IMR-90 (cell line): ENCODE results near the gene WLS. TPM values are rescaled to one million over a fixed set of nuclear protein-coding genes. Genes with fewer than 3 reads are reported as not detected.
A peak's percentile ranks its signal among the peaks of the same experiment; 100 is the strongest.
"Not testable (repeated sequence)": the region's sequence is repeated elsewhere in the genome, so short reads cannot be mapped to it uniquely, and the experiment has no call there.

ENCODE experiments used
- ATAC-seq: fragments of 200-7000 bp; cut with Tn5 transposase; 2 replicates; pipeline ENCODE4 v1.9.1; 2020; ENCODE audit warnings: low read depth, mild to moderate bottlenecking, moderate library complexity
- BruUV-seq: library from RNA; stranded (reverse); fragments of 400-500 nt; replicated peaks from 2 replicates; lab custom pipeline; 2021; lab: Mats Ljungman, UMichigan
- CTCF ChIA-PET: fragments of 300-600 bp; formaldehyde crosslinking; extraction: SDS; loops from one replicate; lab custom pipeline; 2021; ENCODE audit warnings: antibody characterized with exemption; lab: Yijun Ruan, JAX
- POLR2A ChIA-PET: fragments of 300-600 bp; sonication (Branson Sonifier 250); formaldehyde crosslinking; loops from one replicate; lab custom pipeline; 2022; ENCODE audit warnings: antibody characterized with exemption; ENCODE audit not compliant: unreplicated experiment; lab: Charles Lee
- DNase-seq: peaks from one replicate; pipeline ENCODE4 v3.0.0; 2013
- H2AFZ ChIP-seq: replicated peaks from 2 replicates; pipeline ENCODE3; 2013; ENCODE audit warnings: low read length, mild to moderate bottlenecking; ENCODE audit not compliant: poor library complexity
- H2AK5ac ChIP-seq: 2 replicates; pipeline ENCODE4 v1.6.1; 2013; ENCODE audit warnings: low read depth, low read length, inconsistent platforms
- H2AK9ac ChIP-seq: replicated peaks from 2 replicates; pipeline ENCODE3; 2013; ENCODE audit warnings: mild to moderate bottlenecking, low read depth, low read length, moderate library complexity; ENCODE audit not compliant: poor library complexity
- H2BK120ac ChIP-seq: 2 replicates; pipeline ENCODE4 v1.6.1; 2013; ENCODE audit warnings: low read depth, low read length, inconsistent platforms
- H2BK15ac ChIP-seq: 3 replicates; pipeline ENCODE4 v1.6.1; 2013; ENCODE audit warnings: low read depth, low read length, inconsistent platforms
- H2BK20ac ChIP-seq: 2 replicates; pipeline ENCODE4 v1.6.1; 2013; ENCODE audit warnings: low read depth, mild to moderate bottlenecking, inconsistent platforms, low read length, moderate library complexity
- H2BK5ac ChIP-seq: 2 replicates; pipeline ENCODE4 v1.6.1; 2013; ENCODE audit warnings: mild to moderate bottlenecking, low read depth, low read length, inconsistent platforms; ENCODE audit not compliant: poor library complexity, severe bottlenecking
- H3K14ac ChIP-seq: replicated peaks from 2 replicates; pipeline ENCODE4 v1.6.1; 2013; ENCODE audit warnings: low read depth, low read length, inconsistent platforms
- H3K18ac ChIP-seq: 2 replicates; pipeline ENCODE4 v1.6.1; 2013; ENCODE audit warnings: low read depth, low read length, control low read depth
- H3K23ac ChIP-seq: 2 replicates; pipeline ENCODE4 v1.6.1; 2013; ENCODE audit warnings: low read depth, low read length, inconsistent platforms
- H3K27ac ChIP-seq: 2 replicates; pipeline ENCODE4 v1.5.1; 2013; ENCODE audit warnings: mild to moderate bottlenecking, control low read depth, low read length; ENCODE audit not compliant: insufficient read depth
- H3K27me3 ChIP-seq: 2 replicates; pipeline ENCODE4 v1.6.1; 2013; ENCODE audit warnings: low read length; ENCODE audit not compliant: control insufficient read depth, insufficient read depth
- H3K36me3 ChIP-seq: 2 replicates; pipeline ENCODE4 v1.6.1; 2013; ENCODE audit warnings: low read length, mixed read lengths; ENCODE audit not compliant: control insufficient read depth, insufficient read depth
- H3K4ac ChIP-seq: 2 replicates; pipeline ENCODE4 v1.6.1; 2013; ENCODE audit warnings: low read depth, low read length, inconsistent platforms
- H3K4me1 ChIP-seq: 2 replicates; pipeline ENCODE4 v1.6.1; 2013; ENCODE audit warnings: low read length, mixed read lengths; ENCODE audit not compliant: control insufficient read depth, insufficient read depth
- H3K4me2 ChIP-seq: 2 replicates; pipeline ENCODE4 v1.6.1; 2013; ENCODE audit warnings: low read depth, mild to moderate bottlenecking, control low read depth, low read length, moderate library complexity
- H3K4me3 ChIP-seq: 2 replicates; pipeline ENCODE4 v1.5.1; 2013; ENCODE audit warnings: low read depth, mild to moderate bottlenecking, control low read depth, low read length, moderate library complexity; ENCODE audit not compliant: insufficient read depth
- H3K56ac ChIP-seq: 2 replicates; pipeline ENCODE4 v1.6.1; 2013; ENCODE audit warnings: low read length, inconsistent platforms; ENCODE audit not compliant: insufficient read depth; ENCODE audit errors: extremely low read depth
- H3K79me1 ChIP-seq, 2 experiments: 2 replicates each; pipeline ENCODE4 v1.6.1; 2013; ENCODE audit warnings: low read length in 2 of 2, inconsistent platforms in 1 of 2, low read depth in 1 of 2
- H3K9ac ChIP-seq: 2 replicates; pipeline ENCODE4 v1.6.1; 2013; ENCODE audit warnings: low read depth, low read length, control low read depth
- H3K9me1 ChIP-seq: 2 replicates; pipeline ENCODE4 v1.6.1; 2013; ENCODE audit warnings: low read length, inconsistent platforms; ENCODE audit not compliant: insufficient read depth
- H3K9me3 ChIP-seq: 2 replicates; pipeline ENCODE4 v1.6.1; 2013; ENCODE audit warnings: low read length; ENCODE audit not compliant: control insufficient read depth, insufficient read depth
- H4K20me1 ChIP-seq: 2 replicates; pipeline ENCODE4 v1.6.1; 2013; ENCODE audit warnings: low read length, inconsistent platforms; ENCODE audit not compliant: insufficient read depth
- H4K5ac ChIP-seq: 2 replicates; pipeline ENCODE4 v1.6.1; 2013; ENCODE audit warnings: mild to moderate bottlenecking, low read depth, low read length, control low read depth
- H4K8ac ChIP-seq, 2 experiments: 2 replicates each; pipeline ENCODE4 v1.6.1; 2013; ENCODE audit warnings: low read depth in 2 of 2, low read length in 2 of 2, control low read depth in 1 of 2, inconsistent platforms in 1 of 2
- H4K91ac ChIP-seq: 2 replicates; pipeline ENCODE4 v1.6.1; 2013; ENCODE audit warnings: low read depth, low read length, inconsistent platforms; ENCODE audit not compliant: insufficient read depth
- FOS ChIP-seq: fragments of 150-350 bp; IDR thresholded peaks from 2 replicates; pipeline ENCODE4 v1.6.1; 2016; ENCODE audit warnings: low read depth, low read length
- MXI1 ChIP-seq: IDR thresholded peaks from 2 replicates; pipeline ENCODE4 v1.6.1; 2012; ENCODE audit warnings: low read depth, mild to moderate bottlenecking, low read length, moderate library complexity, borderline replicate concordance
- POLR2A ChIP-seq: IDR thresholded peaks from 2 replicates; pipeline ENCODE4 v1.6.1; 2012; ENCODE audit warnings: mild to moderate bottlenecking, low read depth, low read length
- RAD21 ChIP-seq: IDR thresholded peaks from 2 replicates; pipeline ENCODE4 v1.6.1; 2012; ENCODE audit warnings: low read length, improper control_type of control experiment
- SMC3 ChIP-seq: fragments of 150-350 bp; IDR thresholded peaks from 2 replicates; pipeline ENCODE4 v1.6.1; 2016; ENCODE audit warnings: low read depth, mild to moderate bottlenecking, antibody characterized with exemption, low read length, moderate library complexity
- WGBS, 2 experiments: methylation state at CpG; one replicate each; pipeline versions ENCODE4 v1.1.5 to v1.1.7; 2013; ENCODE audit warnings: missing lambda C conversion rate in 2 of 2; ENCODE audit not compliant: insufficient read length in 1 of 2; ENCODE audit errors: extremely low coverage in 2 of 2; 5-methylcytosine and 5-hydroxymethylcytosine counted together
- dilution Hi-C: fragments of 300-500 bp; cut with HindIII; formaldehyde crosslinking; loops from one replicate; pipeline ENCODE4 v1.14.3; 2018; ENCODE audit warnings: low sequenced_read_pairs; ENCODE audit not compliant: unreplicated experiment
- in situ Hi-C: fragments of 300-500 bp; cut with MboI; formaldehyde crosslinking; loops from 3 replicates; pipeline ENCODE4 v1.14.3; 2019; ENCODE audit warnings: low sequenced_read_pairs, inconsistent platforms, mixed read lengths
- intact Hi-C: fragments of 100-400 bp; cut with micrococcal nuclease; formaldehyde crosslinking; loops from 2 replicates; pipeline ENCODE4 v1.10.0; 2022
- polyA plus RNA-seq, 3 experiments: library from polyadenylated mRNA; depleted of rRNA; stranded (reverse); fragments of >200 nt; gene quantifications; 2 replicates each; pipeline ENCODE4 v1.2.3, GENCODE V29; 2012; ENCODE audit warnings: low replicate concordance in 1 of 3
- total RNA-seq: library from RNA; depleted of rRNA; stranded (reverse); fragments of >200 nt; gene quantifications from 2 replicates; pipeline ENCODE4 v1.2.3, GENCODE V29; 2012
- TF ChIP-seq, protein P1 (sequence below): conservative IDR thresholded peaks from 2 replicates; pipeline ENCODE4 v1.5.1; 2012; ENCODE audit warnings: mild to moderate bottlenecking, low read depth, low read length, improper control_type of control experiment

WLS gene
- total and polyA plus RNA-seq, 2 of the 4 experiments (the other 2 are of a cell fraction) = 152 to 157 TPM

DNA sequence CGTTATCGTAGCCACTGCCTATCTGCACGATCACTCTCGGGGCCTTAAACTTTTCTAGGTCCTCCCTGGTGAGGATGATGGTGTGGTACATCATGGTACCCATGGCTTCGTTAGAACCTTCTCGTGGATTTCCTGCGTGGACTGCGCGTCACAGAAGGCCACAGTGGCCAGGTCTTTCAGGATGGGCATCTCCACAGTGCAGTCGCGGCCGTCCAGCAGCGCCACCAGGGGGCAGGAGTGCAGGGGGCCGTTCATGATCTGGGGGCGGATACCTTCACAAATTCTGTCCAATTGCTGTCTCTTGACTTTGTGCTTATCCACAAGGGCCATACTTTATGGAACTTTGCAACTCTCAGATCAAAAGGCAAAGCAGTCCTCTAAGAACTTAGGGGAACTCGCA is 69.6 kb downstream of the WLS start:
- Histone ChIP-seq H2BK120ac (no peak overlapping the region), H3K18ac (no peak overlapping the region), H3K4me2 (no peak overlapping the region), H2AK5ac (no peak overlapping the region), H3K14ac (no peak overlapping the region), H4K5ac (no peak overlapping the region), H3K9me1 (peaks cover 17% of the 10 kb centered on the region), H4K20me1 (peaks cover 4% of the 10 kb centered on the region; the same call in 1 of the 2 replicates), H3K23ac (no peak overlapping the region), H3K9ac (no peak overlapping the region), H3K56ac (no peak overlapping the region), H3K36me3 (peaks cover 31% of the 10 kb centered on the region), H2BK20ac (no peak overlapping the region), H3K27ac (no peak overlapping the region), H2BK5ac (no peak overlapping the region), H2AFZ (no peak overlapping the region), H4K91ac (no peak overlapping the region), H3K79me1 (peaks cover 33 to 51% of the 10 kb centered on the region in 2 experiments), H4K8ac (no peak overlapping the region), H2BK15ac (no peak overlapping the region), H3K4me1 (peaks cover 2% of the 10 kb centered on the region), H3K9me3 (no peaks in the 10 kb centered on the region), H3K27me3 (no peaks in the 10 kb centered on the region), H2AK9ac (no peak overlapping the region), H3K4me3 (no peak overlapping the region), H3K4ac (no peak overlapping the region)
- POLR2A ChIA-PET = no interaction called here
- CTCF ChIA-PET = no interaction called here
- TF ChIP-seq MXI1 (no peak), FOS (no peak), SMC3 (peak; percentile 15; the same call in 1 of the 2 replicates), POLR2A (no peak), RAD21 (peak; percentile 20; the same call in 1 of the 2 replicates)
- TF ChIP-seq, protein P1, sequence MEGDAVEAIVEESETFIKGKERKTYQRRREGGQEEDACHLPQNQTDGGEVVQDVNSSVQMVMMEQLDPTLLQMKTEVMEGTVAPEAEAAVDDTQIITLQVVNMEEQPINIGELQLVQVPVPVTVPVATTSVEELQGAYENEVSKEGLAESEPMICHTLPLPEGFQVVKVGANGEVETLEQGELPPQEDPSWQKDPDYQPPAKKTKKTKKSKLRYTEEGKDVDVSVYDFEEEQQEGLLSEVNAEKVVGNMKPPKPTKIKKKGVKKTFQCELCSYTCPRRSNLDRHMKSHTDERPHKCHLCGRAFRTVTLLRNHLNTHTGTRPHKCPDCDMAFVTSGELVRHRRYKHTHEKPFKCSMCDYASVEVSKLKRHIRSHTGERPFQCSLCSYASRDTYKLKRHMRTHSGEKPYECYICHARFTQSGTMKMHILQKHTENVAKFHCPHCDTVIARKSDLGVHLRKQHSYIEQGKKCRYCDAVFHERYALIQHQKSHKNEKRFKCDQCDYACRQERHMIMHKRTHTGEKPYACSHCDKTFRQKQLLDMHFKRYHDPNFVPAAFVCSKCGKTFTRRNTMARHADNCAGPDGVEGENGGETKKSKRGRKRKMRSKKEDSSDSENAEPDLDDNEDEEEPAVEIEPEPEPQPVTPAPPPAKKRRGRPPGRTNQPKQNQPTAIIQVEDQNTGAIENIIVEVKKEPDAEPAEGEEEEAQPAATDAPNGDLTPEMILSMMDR = 0 out of 2 replicates have a peak, but pooled peaks have one; percentile 9
- ATAC-seq (no peak), DNase-seq (no peak)
- no TSS peak for BruUV-seq
- dilution Hi-C loops = no loop called here
- in situ Hi-C loops = no loop called here
- intact Hi-C loops = no loop called here
- 100% methylated on average over 6 of the region's 16 CpGs; no CpG with 5 or more reads in 1 of the 2 experiments for WGBS, 2 experiments

DNA sequence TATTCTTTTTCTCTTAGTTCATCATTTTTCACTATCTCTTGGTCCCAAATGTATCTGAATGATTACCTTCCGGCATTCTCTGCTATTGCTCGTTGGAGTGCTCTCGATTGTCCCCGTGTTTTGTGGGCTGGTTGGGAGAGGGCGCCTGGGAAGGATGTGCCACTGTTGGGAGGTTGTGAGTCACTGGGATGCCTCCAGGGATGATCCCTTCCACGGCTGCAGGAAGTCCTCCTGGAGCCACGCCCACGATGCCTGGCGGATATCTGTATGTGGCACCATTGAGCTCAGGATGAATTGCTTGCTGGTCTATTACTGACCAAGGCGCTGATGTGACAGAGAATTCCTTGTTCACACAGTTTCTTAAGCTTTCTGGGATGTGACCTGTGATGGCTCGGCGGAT is 70.7 kb downstream of the WLS start:
- 97% methylated on average over 5 of the region's 12 CpGs; no CpG with 5 or more reads in 1 of the 2 experiments for WGBS, 2 experiments
- intact Hi-C loops = loop anchor here (2.0 kb wide), 1 partner anchor 15 kb away; no protein-coding TSS in a partner anchor
- H3K56ac ChIP-seq, H3K9me3 ChIP-seq, H3K23ac ChIP-seq, H2AK5ac ChIP-seq, H4K8ac ChIP-seq, H3K4ac ChIP-seq, H3K4me2 ChIP-seq, H2AK9ac ChIP-seq, H3K27me3 ChIP-seq, H3K4me1 ChIP-seq, H2BK20ac ChIP-seq, in situ Hi-C loops, H3K18ac ChIP-seq, POLR2A ChIA-PET, ATAC-seq, H3K9ac ChIP-seq, H2BK15ac ChIP-seq, BruUV-seq, H2BK5ac ChIP-seq, H3K14ac ChIP-seq, H4K5ac ChIP-seq, H4K91ac ChIP-seq, H3K4me3 ChIP-seq, H4K20me1 ChIP-seq, H2BK120ac ChIP-seq, CTCF ChIA-PET, dilution Hi-C loops, H3K27ac ChIP-seq, DNase-seq, H2AFZ ChIP-seq: not testable (repeated sequence)
- H3K79me1 ChIP-seq = peaks cover 38 to 46% of the 10 kb centered on the region in 2 experiments
- peaks cover 15% of the 10 kb centered on the region for H3K9me1 ChIP-seq
- H3K36me3 ChIP-seq = peaks cover 30% of the 10 kb centered on the region
